CD4-positive, alpha-beta T cell (primary cell): ENCODE results near the gene ADAP2. TPM values are rescaled to one million over a fixed set of nuclear protein-coding genes. Genes with fewer than 3 reads are reported as not detected.
A peak's percentile ranks its signal among the peaks of the same experiment; 100 is the strongest.

Source experiments
- ATAC-seq: fragments of 200-7000 bp; cut with Tn5 transposase; one replicate; pipeline ENCODE4 v1.10.0; 2022; ENCODE audit warnings: mild to moderate bottlenecking; ENCODE audit not compliant: poor library complexity
- CTCF ChIA-PET: fragments of 350-600 bp; sonication (Branson Sonifier 250); formaldehyde crosslinking; loops from one replicate; lab custom pipeline; 2021; ENCODE audit warnings: antibody characterized with exemption, inconsistent platforms; lab: Charles Lee
- POLR2A ChIA-PET: fragments of 350-600 bp; sonication (Branson Sonifier 250); formaldehyde crosslinking; loops from one replicate; lab custom pipeline; 2021; ENCODE audit warnings: antibody characterized with exemption, inconsistent platforms; lab: Charles Lee
- DNase-seq, 14 experiments: peaks; one replicate each; pipeline ENCODE4 v3.0.0-alpha.2; 2013 to 2020; ENCODE audit warnings: mixed read lengths in 2 of 14
- H3K27ac ChIP-seq, 2 donors: one replicate each; pipeline versions ENCODE4 v1.5.1 to v1.7.0; 2013; ENCODE audit warnings: low read length in 2 of 2, low read depth in 1 of 2, mild to moderate bottlenecking in 1 of 2
- H3K27me3 ChIP-seq, 2 experiments: 1 replicate in 1 of 2; 2 replicates in 1 of 2; pipeline versions ENCODE4 v1.6.1 to v1.7.0; 2013; ENCODE audit warnings: low read length in 2 of 2, control low read depth in 1 of 2, mild to moderate bottlenecking in 1 of 2, moderate library complexity in 1 of 2; ENCODE audit not compliant: insufficient read depth in 2 of 2, control insufficient read depth in 1 of 2
- H3K36me3 ChIP-seq: one replicate; pipeline ENCODE4 v1.6.1; 2013; ENCODE audit warnings: low read length, control low read depth; ENCODE audit not compliant: insufficient read depth
- H3K4me1 ChIP-seq: one replicate; pipeline ENCODE4 v1.6.1; 2013; ENCODE audit warnings: low read length, control low read depth; ENCODE audit not compliant: insufficient read depth
- H3K4me3 ChIP-seq: one replicate; pipeline ENCODE4 v1.5.1; 2013; ENCODE audit warnings: mild to moderate bottlenecking, low read length, moderate library complexity
- H3K9me3 ChIP-seq, 2 experiments: 1 replicate in 1 of 2; 2 replicates in 1 of 2; pipeline versions ENCODE4 v1.6.1 to v1.7.0; 2013; ENCODE audit warnings: low read length in 2 of 2, mild to moderate bottlenecking in 2 of 2, control low read depth in 1 of 2, moderate library complexity in 1 of 2; ENCODE audit not compliant: control insufficient read depth in 1 of 2, insufficient read depth in 1 of 2
- H3K27ac Mint-ChIP-seq: one replicate; pipeline ENCODE4 v1.8.0; 2020; ENCODE audit warnings: mixed read lengths
- H3K27me3 Mint-ChIP-seq: one replicate; pipeline ENCODE4 v1.8.0; 2021; ENCODE audit warnings: mixed read lengths
- H3K36me3 Mint-ChIP-seq: one replicate; pipeline ENCODE4 v1.8.0; 2021; ENCODE audit warnings: low read depth, mixed read lengths
- H3K4me1 Mint-ChIP-seq: one replicate; pipeline ENCODE4 v1.8.0; 2021; ENCODE audit warnings: low read depth, mixed read lengths
- H3K4me3 Mint-ChIP-seq: one replicate; pipeline ENCODE4 v1.8.0; 2020; ENCODE audit warnings: mild to moderate bottlenecking, mixed read lengths
- H3K9me3 Mint-ChIP-seq: one replicate; pipeline ENCODE4 v1.8.0; 2020; ENCODE audit warnings: mixed read lengths
- intact Hi-C, 2 experiments: fragments of 100-400 bp; cut with DNase I in 1 of 2; cut with micrococcal nuclease in 1 of 2; formaldehyde crosslinking; loops; one replicate each; pipeline versions ENCODE4 v1.15.1 to v1.9.0; 2023 to 2025; cut with DNase I, micrococcal nuclease
- total RNA-seq, 174 experiments: library from RNA in 2 of 174; stranded (reverse) in 2 of 174; gene quantifications; one replicate each; pipeline ENCODE4 v1.2.3 and lab custom pipeline; 2021 to 2026
- TF ChIP-seq, protein P1 (sequence below): fragments of 200-600 bp; IDR thresholded peaks from one replicate; pipeline ENCODE4 v1.8.0; 2022; ENCODE audit warnings: antibody characterized with exemption, mild to moderate bottlenecking

The ADAP2 gene
- total RNA-seq, 2 experiments from 2014 or later: 1.1 to 1.8 TPM

DNA sequence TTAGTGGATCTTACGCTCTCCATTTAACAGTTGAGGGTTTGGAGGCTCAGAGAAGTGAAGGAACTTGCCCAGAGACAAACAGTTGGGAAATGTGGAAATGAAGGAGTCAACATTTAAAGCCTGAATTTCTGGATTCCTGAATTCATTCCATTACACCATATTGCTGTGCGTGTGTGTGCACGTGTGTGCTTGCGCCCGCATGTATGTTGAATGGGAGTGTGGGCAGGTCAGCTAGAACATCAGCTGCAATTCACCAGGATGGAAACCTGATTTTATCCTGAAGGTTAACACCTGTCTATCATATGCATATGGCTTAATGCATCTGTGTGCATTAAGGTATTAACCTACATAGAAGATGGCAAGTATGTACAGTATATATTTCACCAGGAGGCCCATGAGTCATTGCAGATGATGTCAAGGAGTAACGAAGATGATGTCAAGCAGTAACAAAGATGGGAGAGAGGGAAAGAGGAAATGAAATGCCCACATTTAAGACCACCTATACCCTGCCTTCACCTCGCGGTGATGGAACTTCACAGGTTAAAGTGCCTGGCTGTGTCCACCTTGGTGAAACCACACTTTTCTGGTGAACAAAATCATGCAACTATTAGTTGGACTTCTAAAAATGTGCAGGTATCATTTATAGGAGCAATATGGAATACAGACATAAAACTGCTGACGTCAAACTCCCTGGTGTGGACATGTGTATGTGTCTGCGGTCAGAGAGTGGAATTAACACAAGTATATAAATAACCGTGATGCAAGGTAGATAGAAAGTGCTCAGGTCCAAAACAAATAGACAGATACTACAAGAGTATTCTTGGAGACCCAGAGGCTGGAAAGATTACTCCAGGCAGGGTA, 832 bp upstream of the ADAP2 start:
- DNase-seq (no peak), ATAC-seq (no peak)
- Mint-ChIP-seq H3K36me3 (no peaks in the 10 kb centered on the region), H3K9me3 (no peaks in the 10 kb centered on the region), H3K4me1 (peaks cover 16% of the 10 kb centered on the region), H3K27ac (no peak overlapping the region), H3K4me3 (peak overlapping the region; percentile 63), H3K27me3 (peaks cover 41% of the 10 kb centered on the region)
- intact Hi-C loops: no loop called here
- CTCF ChIA-PET: no interaction called here
- no peak overlapping the region for H3K4me3 ChIP-seq
- POLR2A ChIA-PET: no interaction called here
- H3K4me1 ChIP-seq: peaks cover 15% of the 10 kb centered on the region
- no peaks in the 10 kb centered on the region for H3K36me3 ChIP-seq
- TF ChIP-seq, protein P1, sequence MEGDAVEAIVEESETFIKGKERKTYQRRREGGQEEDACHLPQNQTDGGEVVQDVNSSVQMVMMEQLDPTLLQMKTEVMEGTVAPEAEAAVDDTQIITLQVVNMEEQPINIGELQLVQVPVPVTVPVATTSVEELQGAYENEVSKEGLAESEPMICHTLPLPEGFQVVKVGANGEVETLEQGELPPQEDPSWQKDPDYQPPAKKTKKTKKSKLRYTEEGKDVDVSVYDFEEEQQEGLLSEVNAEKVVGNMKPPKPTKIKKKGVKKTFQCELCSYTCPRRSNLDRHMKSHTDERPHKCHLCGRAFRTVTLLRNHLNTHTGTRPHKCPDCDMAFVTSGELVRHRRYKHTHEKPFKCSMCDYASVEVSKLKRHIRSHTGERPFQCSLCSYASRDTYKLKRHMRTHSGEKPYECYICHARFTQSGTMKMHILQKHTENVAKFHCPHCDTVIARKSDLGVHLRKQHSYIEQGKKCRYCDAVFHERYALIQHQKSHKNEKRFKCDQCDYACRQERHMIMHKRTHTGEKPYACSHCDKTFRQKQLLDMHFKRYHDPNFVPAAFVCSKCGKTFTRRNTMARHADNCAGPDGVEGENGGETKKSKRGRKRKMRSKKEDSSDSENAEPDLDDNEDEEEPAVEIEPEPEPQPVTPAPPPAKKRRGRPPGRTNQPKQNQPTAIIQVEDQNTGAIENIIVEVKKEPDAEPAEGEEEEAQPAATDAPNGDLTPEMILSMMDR: no peak
- H3K27ac ChIP-seq: no peak overlapping the region
- H3K27me3 ChIP-seq: peaks cover 28 to 38% of the 10 kb centered on the region in 2 experiments
- peaks cover 0 to 5% of the 10 kb centered on the region in 2 experiments for H3K9me3 ChIP-seq

DNA sequence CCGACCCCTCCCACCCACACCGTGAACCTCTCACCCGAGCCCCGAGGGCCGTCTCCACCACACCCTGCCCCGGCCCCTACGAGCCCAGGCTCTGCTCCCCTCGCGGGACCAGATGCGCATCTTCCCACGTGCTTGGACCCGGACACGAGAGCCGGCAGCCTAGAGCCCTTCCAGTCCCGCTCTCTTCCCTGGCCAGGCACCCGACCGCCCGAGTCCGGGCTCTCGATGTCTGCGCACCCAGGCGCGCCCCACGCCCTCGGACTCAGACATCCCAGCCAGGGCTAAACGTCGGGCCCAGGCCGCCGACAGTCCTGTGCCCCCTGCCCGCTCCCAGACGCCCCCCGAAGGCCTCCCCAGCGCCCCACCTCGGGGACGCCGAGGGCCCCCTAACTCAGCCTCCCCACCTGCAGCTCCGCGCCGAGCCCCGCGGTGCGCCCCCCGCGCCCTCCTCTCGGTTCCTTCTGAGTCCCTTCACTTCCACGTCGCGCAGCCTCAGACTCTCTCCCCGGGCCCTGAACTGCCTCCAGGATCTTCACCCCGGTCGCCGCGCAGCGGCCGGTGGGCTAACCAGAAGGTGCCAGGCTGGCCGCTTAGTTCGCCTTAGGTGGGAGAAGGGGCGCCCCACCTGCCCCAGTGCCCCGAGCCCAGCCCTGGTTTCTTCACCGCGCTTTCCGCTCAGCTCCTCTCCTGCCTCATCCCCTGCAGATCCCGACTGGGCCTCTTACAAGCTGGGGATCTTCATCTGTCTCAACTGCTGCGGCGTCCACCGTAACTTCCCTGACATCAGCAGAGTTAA, 688 bp downstream of the ADAP2 start:
- H3K36me3 Mint-ChIP-seq: no peaks in the 10 kb centered on the region
- H3K36me3 ChIP-seq: no peaks in the 10 kb centered on the region
- H3K27me3 ChIP-seq: peaks cover 34 to 44% of the 10 kb centered on the region in 2 experiments
- intact Hi-C loops: no loop called here
- no peak overlapping the region for H3K27ac ChIP-seq
- no peak overlapping the region for H3K27ac Mint-ChIP-seq
- H3K4me1 Mint-ChIP-seq: peaks cover 16% of the 10 kb centered on the region
- ChIA-PET POLR2A (interaction anchor here (0.7 kb wide), 1 partner anchor 319 kb away, joined by 3 read pairs; no protein-coding TSS in a partner anchor), CTCF (interaction anchor here (0.6 kb wide), 1 partner anchor 1306 kb away, joined by 3 read pairs; no protein-coding TSS in a partner anchor)
- peak overlapping the region; percentile 35 for H3K4me3 ChIP-seq
- H3K4me1 ChIP-seq: peaks cover 15% of the 10 kb centered on the region
- H3K9me3 ChIP-seq: peaks cover 0 to 5% of the 10 kb centered on the region in 2 experiments
- TF ChIP-seq, protein P1: no peak
- H3K27me3 Mint-ChIP-seq: peaks cover 54% of the 10 kb centered on the region
- ATAC-seq: no peak
- H3K9me3 Mint-ChIP-seq: no peaks in the 10 kb centered on the region
- peak overlapping the region; percentile 69 for H3K4me3 Mint-ChIP-seq
- peak in 1 of 14 experiments; percentile 11 for DNase-seq

DNA sequence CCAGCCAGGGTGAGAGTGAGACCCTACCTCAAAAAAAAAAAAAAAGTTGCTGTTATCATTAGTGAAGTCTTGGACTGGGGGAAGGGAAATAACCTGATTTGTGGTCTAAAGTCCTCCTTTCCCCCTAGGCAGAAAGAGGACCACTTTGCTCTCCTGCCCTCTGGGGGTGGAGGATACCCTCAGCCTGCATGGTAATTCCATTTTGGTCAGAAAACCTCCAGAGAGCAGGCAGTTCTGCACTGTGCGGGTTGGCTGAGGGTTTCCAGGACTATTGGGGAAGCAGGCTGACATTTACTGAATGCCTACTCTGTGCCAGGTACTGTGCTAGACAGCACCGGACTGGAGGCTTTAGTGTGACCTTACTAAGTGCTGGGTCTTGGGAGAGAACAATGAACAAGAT, 2.6 kb downstream of the ADAP2 start:
- ATAC-seq (no peak), DNase-seq (no peak)
- intact Hi-C loops: no loop called here
- peaks cover 15% of the 10 kb centered on the region for H3K4me1 ChIP-seq
- H3K27me3 Mint-ChIP-seq: peaks cover 54% of the 10 kb centered on the region
- no peaks in the 10 kb centered on the region for H3K9me3 Mint-ChIP-seq
- ChIA-PET CTCF (no interaction called here), POLR2A (no interaction called here)
- no peak overlapping the region for H3K4me3 ChIP-seq
- H3K27ac Mint-ChIP-seq: no peak overlapping the region
- H3K9me3 ChIP-seq: peaks cover 0 to 5% of the 10 kb centered on the region in 2 experiments
- H3K4me1 Mint-ChIP-seq: peaks cover 16% of the 10 kb centered on the region
- no peak overlapping the region for H3K27ac ChIP-seq
- no peaks in the 10 kb centered on the region for H3K36me3 ChIP-seq
- no peak overlapping the region for H3K4me3 Mint-ChIP-seq
- H3K36me3 Mint-ChIP-seq: no peaks in the 10 kb centered on the region
- peaks cover 34 to 44% of the 10 kb centered on the region in 2 experiments for H3K27me3 ChIP-seq
- TF ChIP-seq, protein P1: no peak
